CD4-positive, alpha-beta T cell (primary cell): Measurements from ENCODE around the gene LAMA3. TPM values are rescaled to one million over a fixed set of nuclear protein-coding genes. Genes with fewer than 3 reads are reported as not detected.

Experiments used
- ATAC-seq: fragments of 200-7000 bp; cut with Tn5 transposase; one replicate; pipeline ENCODE4 v1.10.0; 2022; ENCODE audit warnings: mild to moderate bottlenecking; ENCODE audit not compliant: poor library complexity
- CTCF ChIA-PET: fragments of 350-600 bp; sonication (Branson Sonifier 250); formaldehyde crosslinking; loops from one replicate; lab custom pipeline; 2021; ENCODE audit warnings: antibody characterized with exemption, inconsistent platforms; lab: Charles Lee
- POLR2A ChIA-PET: fragments of 350-600 bp; sonication (Branson Sonifier 250); formaldehyde crosslinking; loops from one replicate; lab custom pipeline; 2021; ENCODE audit warnings: antibody characterized with exemption, inconsistent platforms; lab: Charles Lee
- DNase-seq, 14 experiments: peaks; one replicate each; pipeline ENCODE4 v3.0.0-alpha.2; 2013 to 2020; ENCODE audit warnings: mixed read lengths in 2 of 14
- H3K27ac ChIP-seq, 2 donors: one replicate each; pipeline versions ENCODE4 v1.5.1 to v1.7.0; 2013; ENCODE audit warnings: low read length in 2 of 2, low read depth in 1 of 2, mild to moderate bottlenecking in 1 of 2
- H3K27me3 ChIP-seq, 2 experiments: 1 replicate in 1 of 2; 2 replicates in 1 of 2; pipeline versions ENCODE4 v1.6.1 to v1.7.0; 2013; ENCODE audit warnings: low read length in 2 of 2, control low read depth in 1 of 2, mild to moderate bottlenecking in 1 of 2, moderate library complexity in 1 of 2; ENCODE audit not compliant: insufficient read depth in 2 of 2, control insufficient read depth in 1 of 2
- H3K36me3 ChIP-seq: one replicate; pipeline ENCODE4 v1.6.1; 2013; ENCODE audit warnings: low read length, control low read depth; ENCODE audit not compliant: insufficient read depth
- H3K4me1 ChIP-seq: one replicate; pipeline ENCODE4 v1.6.1; 2013; ENCODE audit warnings: low read length, control low read depth; ENCODE audit not compliant: insufficient read depth
- H3K4me3 ChIP-seq: one replicate; pipeline ENCODE4 v1.5.1; 2013; ENCODE audit warnings: mild to moderate bottlenecking, low read length, moderate library complexity
- H3K9me3 ChIP-seq, 2 experiments: 1 replicate in 1 of 2; 2 replicates in 1 of 2; pipeline versions ENCODE4 v1.6.1 to v1.7.0; 2013; ENCODE audit warnings: low read length in 2 of 2, mild to moderate bottlenecking in 2 of 2, control low read depth in 1 of 2, moderate library complexity in 1 of 2; ENCODE audit not compliant: control insufficient read depth in 1 of 2, insufficient read depth in 1 of 2
- H3K27ac Mint-ChIP-seq: one replicate; pipeline ENCODE4 v1.8.0; 2020; ENCODE audit warnings: mixed read lengths
- H3K27me3 Mint-ChIP-seq: one replicate; pipeline ENCODE4 v1.8.0; 2021; ENCODE audit warnings: mixed read lengths
- H3K36me3 Mint-ChIP-seq: one replicate; pipeline ENCODE4 v1.8.0; 2021; ENCODE audit warnings: low read depth, mixed read lengths
- H3K4me1 Mint-ChIP-seq: one replicate; pipeline ENCODE4 v1.8.0; 2021; ENCODE audit warnings: low read depth, mixed read lengths
- H3K4me3 Mint-ChIP-seq: one replicate; pipeline ENCODE4 v1.8.0; 2020; ENCODE audit warnings: mild to moderate bottlenecking, mixed read lengths
- H3K9me3 Mint-ChIP-seq: one replicate; pipeline ENCODE4 v1.8.0; 2020; ENCODE audit warnings: mixed read lengths
- CTCF ChIP-seq: fragments of 200-600 bp; IDR thresholded peaks from one replicate; pipeline ENCODE4 v1.8.0; 2022; ENCODE audit warnings: antibody characterized with exemption, mild to moderate bottlenecking
- intact Hi-C, 2 experiments: fragments of 100-400 bp; cut with DNase I in 1 of 2; cut with micrococcal nuclease in 1 of 2; formaldehyde crosslinking; loops; one replicate each; pipeline versions ENCODE4 v1.15.1 to v1.9.0; 2023 to 2025; cut with DNase I, micrococcal nuclease
- polyA plus RNA-seq, 2 donors: library from polyadenylated mRNA; unstranded; fragments of 120-200 nt; gene quantifications; one replicate each; pipeline ENCODE4 v1.2.1, GENCODE V29; 2013
- total RNA-seq, 174 experiments: library from RNA in 2 of 174; stranded (reverse) in 2 of 174; gene quantifications; one replicate each; pipeline ENCODE4 v1.2.3 and lab custom pipeline; 2021 to 2026

Gene LAMA3
- total RNA-seq, result under 1 TPM in 1 of 2 experiments, not detected in 1; 0.19 TPM
- not detected for polyA plus RNA-seq (2013, experiment 1 of 2)
- polyA plus RNA-seq (2013, experiment 2 of 2), result 0.11 TPM
- total RNA-seq (lab: John Stamatoyannopoulos, UW), result 0 to 42.3 (median 0.22) reads per million in 172 experiments

- no peak within 1 kb of the TSS for H3K27ac ChIP-seq
- Mint-ChIP-seq H3K27ac (no peak within 1 kb of the TSS), H3K4me3 (peak within 1 kb of the TSS; percentile 62), H3K36me3 (no peaks in the 10 kb centered on the region), H3K9me3 (no peaks in the 10 kb centered on the region), H3K27me3 (peaks cover 48% of the 10 kb centered on the region), H3K4me1 (peaks cover 6% of the 10 kb centered on the region)
- peaks cover 31 to 38% of the 10 kb centered on the region in 2 experiments for H3K27me3 ChIP-seq
- H3K4me3 ChIP-seq, result peak within 1 kb of the TSS; percentile 42
- ATAC-seq (peak; percentile 82), DNase-seq (peak in 9 of 14 experiments; percentile 3 to 58 (median 26))
- POLR2A ChIA-PET, result no interaction called here
- CTCF ChIA-PET, result interaction anchor here (1.7 kb wide), 1 partner anchor 14 kb away, joined by 5 read pairs; no protein-coding TSS in a partner anchor
- intact Hi-C loops, result no loop called here
- H3K9me3 ChIP-seq, result peaks cover 0 to 6% of the 10 kb centered on the region in 2 experiments
- peaks cover 15% of the 10 kb centered on the region for H3K4me1 ChIP-seq
- H3K36me3 ChIP-seq, result no peaks in the 10 kb centered on the region
- no peak for TF ChIP-seq CTCF
Measured at GRCh38 chr18:23689031-23689615, at the start of gene LAMA3. Gene LAMA3, plus strand, starts transcription at chr18:23689453. Its CDS starts 231 bp downstream, at chr18:23689684.

GRCh38 chr18:23640052-23640451, 49.2 kb upstream of the LAMA3 start:
- Mint-ChIP-seq H3K27me3 (no peaks in the 10 kb centered on the region), H3K36me3 (no peaks in the 10 kb centered on the region), H3K4me1 (peaks cover 7% of the 10 kb centered on the region), H3K27ac (no peak overlapping the region), H3K9me3 (no peaks in the 10 kb centered on the region), H3K4me3 (no peak overlapping the region)
- no peak for DNase-seq
- ATAC-seq, result no peak
- TF ChIP-seq CTCF, result no peak
- H3K27me3 ChIP-seq, result no peaks in the 10 kb centered on the region
- CTCF ChIA-PET, result no interaction called here
- H3K4me3 ChIP-seq, result no peak overlapping the region
- POLR2A ChIA-PET, result no interaction called here
- intact Hi-C loops, result no loop called here
- H3K4me1 ChIP-seq, result no peaks in the 10 kb centered on the region
- H3K9me3 ChIP-seq, result peaks cover 0 to 17% of the 10 kb centered on the region in 2 experiments
- no peaks in the 10 kb centered on the region for H3K36me3 ChIP-seq
- no peak overlapping the region for H3K27ac ChIP-seq

- H3K36me3 ChIP-seq, result no peaks in the 10 kb centered on the region
- Mint-ChIP-seq H3K4me1 (no peaks in the 10 kb centered on the region), H3K36me3 (no peaks in the 10 kb centered on the region), H3K27ac (no peak overlapping the region), H3K27me3 (no peaks in the 10 kb centered on the region), H3K9me3 (no peaks in the 10 kb centered on the region), H3K4me3 (no peak overlapping the region)
- no peaks in the 10 kb centered on the region for H3K4me1 ChIP-seq
- intact Hi-C loops, result no loop called here
- H3K27me3 ChIP-seq, result no peaks in the 10 kb centered on the region
- H3K27ac ChIP-seq, result no peak overlapping the region
- peaks cover 0 to 17% of the 10 kb centered on the region in 2 experiments for H3K9me3 ChIP-seq
- TF ChIP-seq CTCF, result no peak
- CTCF ChIA-PET, result no interaction called here
- ATAC-seq (no peak), DNase-seq (no peak)
- POLR2A ChIA-PET, result no interaction called here
- no peak overlapping the region for H3K4me3 ChIP-seq
Measured at GRCh38 chr18:23641143-23641720, 48.0 kb upstream of the LAMA3 start.
